ENCODE data around the gene GLIS1.

GLIS1 gene

GRCh38 chr1:53585129-53585528 lies 153.8 kb downstream of the GLIS1 start:
- 0 out of 2 replicates have a peak, but pooled peaks cover 4% of the 10 kb centered on the region for H4K20me1 ChIP-seq (ENCODE audit: insufficient read depth, low read length)
- H3K4me3 ChIP-seq (ENCODE audit: low read depth in 1 of 2, low read length in 2 of 2) = no peak overlapping the region
- no peaks in the 10 kb centered on the region for H3K79me2 ChIP-seq (ENCODE audit: insufficient read depth, low read length)
- no peaks in the 10 kb centered on the region for H3K27me3 ChIP-seq (ENCODE audit: insufficient read depth, low read length, poor library complexity)
- no peaks in the 10 kb centered on the region for H3K36me3 ChIP-seq (ENCODE audit: insufficient read depth, low read length)
- no peaks in the 10 kb centered on the region for H3K9me3 ChIP-seq (ENCODE audit: insufficient read depth, low read length, severe bottlenecking)
- no peak overlapping the region for H3K4me2 ChIP-seq (ENCODE audit: insufficient read depth, low read length)
- DNase-seq = peak; percentile 64
- H3K4me1 ChIP-seq (ENCODE audit: insufficient read depth, low read length) = peaks cover 13% of the 10 kb centered on the region
- peak; percentile 99 for ATAC-seq (ENCODE audit: insufficient read depth, low read depth)
- no peak for TF ChIP-seq CTCF (IDR thresholded peaks at IDR 0.05; ENCODE audit: borderline replicate concordance, extremely low read depth, low read length, poor library complexity, severe bottlenecking)
- no peak for TF ChIP-seq EZH2 (IDR thresholded peaks at IDR 0.05; ENCODE audit: borderline replicate concordance, low read depth, low read length, severe bottlenecking)
- no peak overlapping the region for H3K27ac ChIP-seq (ENCODE audit: low read length)
- H2AFZ ChIP-seq (ENCODE audit: low read depth, low read length) = no peak overlapping the region
- no peak overlapping the region for H3K9ac ChIP-seq (ENCODE audit: low read depth, low read length)

GRCh38 chr1:53584777-53585107 lies 154.2 kb downstream of the GLIS1 start:
- H3K27me3 ChIP-seq (ENCODE audit: insufficient read depth, low read length, poor library complexity) = no peaks in the 10 kb centered on the region
- no peaks in the 10 kb centered on the region for H3K36me3 ChIP-seq (ENCODE audit: insufficient read depth, low read length)
- 0 out of 2 replicates have a peak, but pooled peaks cover 4% of the 10 kb centered on the region for H4K20me1 ChIP-seq (ENCODE audit: insufficient read depth, low read length)
- no peak overlapping the region for H3K27ac ChIP-seq (ENCODE audit: low read length)
- H2AFZ ChIP-seq (ENCODE audit: low read depth, low read length) = no peak overlapping the region
- TF ChIP-seq CTCF (IDR thresholded peaks at IDR 0.05; ENCODE audit: borderline replicate concordance, extremely low read depth, low read length, poor library complexity, severe bottlenecking) (no peak), EZH2 (IDR thresholded peaks at IDR 0.05; ENCODE audit: borderline replicate concordance, low read depth, low read length, severe bottlenecking) (no peak)
- no peak overlapping the region for H3K9ac ChIP-seq (ENCODE audit: low read depth, low read length)
- H3K4me3 ChIP-seq (ENCODE audit: low read depth in 1 of 2, low read length in 2 of 2) = no peak overlapping the region
- no peak overlapping the region for H3K4me2 ChIP-seq (ENCODE audit: insufficient read depth, low read length)
- ATAC-seq (ENCODE audit: insufficient read depth, low read depth) (no peak), DNase-seq (no peak)
- H3K4me1 ChIP-seq (ENCODE audit: insufficient read depth, low read length) = peaks cover 13% of the 10 kb centered on the region
- H3K79me2 ChIP-seq (ENCODE audit: insufficient read depth, low read length) = no peaks in the 10 kb centered on the region
- no peaks in the 10 kb centered on the region for H3K9me3 ChIP-seq (ENCODE audit: insufficient read depth, low read length, severe bottlenecking)

- H3K4me2 ChIP-seq (ENCODE audit: insufficient read depth, low read length) = no peak overlapping the region
- no peaks in the 10 kb centered on the region for H3K27me3 ChIP-seq (ENCODE audit: insufficient read depth, low read length, poor library complexity)
- no peak overlapping the region for H3K27ac ChIP-seq (ENCODE audit: low read length)
- TF ChIP-seq CTCF (IDR thresholded peaks at IDR 0.05; ENCODE audit: borderline replicate concordance, extremely low read depth, low read length, poor library complexity, severe bottlenecking) = no peak
- no peak for DNase-seq
- H3K4me1 ChIP-seq (ENCODE audit: insufficient read depth, low read length) = peaks cover 13% of the 10 kb centered on the region
- 0 out of 2 replicates have a peak, but pooled peaks cover 3% of the 10 kb centered on the region for H4K20me1 ChIP-seq (ENCODE audit: insufficient read depth, low read length)
- no peak overlapping the region for H3K4me3 ChIP-seq (ENCODE audit: low read depth in 1 of 2, low read length in 2 of 2)
- no peaks in the 10 kb centered on the region for H3K36me3 ChIP-seq (ENCODE audit: insufficient read depth, low read length)
- H3K79me2 ChIP-seq (ENCODE audit: insufficient read depth, low read length) = no peaks in the 10 kb centered on the region
- no peaks in the 10 kb centered on the region for H3K9me3 ChIP-seq (ENCODE audit: insufficient read depth, low read length, severe bottlenecking)
- no peak overlapping the region for H2AFZ ChIP-seq (ENCODE audit: low read depth, low read length)
- ATAC-seq (ENCODE audit: insufficient read depth, low read depth) = no peak
- no peak overlapping the region for H3K9ac ChIP-seq (ENCODE audit: low read depth, low read length)
These were observed 154.8 kb downstream of the GLIS1 start for GRCh38 chr1:53583868-53584776.

Measured in DND-41 (cell line).